Measurements from ENCODE around the gene SNCA.

The SNCA gene

GRCh38 chr4:89715631-89716030 lies 121.3 kb downstream of the SNCA start:
- WGBS (ENCODE audit: insufficient coverage, insufficient read length) = no CpG with 5 or more reads among the region's 1 CpG
- no peak for DNase-seq (ENCODE audit: low read depth, low spot score)
- Histone ChIP-seq H3K9me3 (ENCODE audit: control insufficient read depth, insufficient read depth, low read length) (no peaks in the 10 kb centered on the region), H3K36me3 (ENCODE audit: control insufficient read depth, insufficient read depth, low read length) (no peaks in the 10 kb centered on the region), H3K4me1 (ENCODE audit: control insufficient read depth, insufficient read depth, low read length) (no peaks in the 10 kb centered on the region), H3K4me3 (ENCODE audit: low read length) (no peak overlapping the region), H3K27ac (ENCODE audit: low read length) (no peak overlapping the region), H3K27me3 (ENCODE audit: control insufficient read depth, insufficient read depth, low read length) (no peaks in the 10 kb centered on the region)

DNA sequence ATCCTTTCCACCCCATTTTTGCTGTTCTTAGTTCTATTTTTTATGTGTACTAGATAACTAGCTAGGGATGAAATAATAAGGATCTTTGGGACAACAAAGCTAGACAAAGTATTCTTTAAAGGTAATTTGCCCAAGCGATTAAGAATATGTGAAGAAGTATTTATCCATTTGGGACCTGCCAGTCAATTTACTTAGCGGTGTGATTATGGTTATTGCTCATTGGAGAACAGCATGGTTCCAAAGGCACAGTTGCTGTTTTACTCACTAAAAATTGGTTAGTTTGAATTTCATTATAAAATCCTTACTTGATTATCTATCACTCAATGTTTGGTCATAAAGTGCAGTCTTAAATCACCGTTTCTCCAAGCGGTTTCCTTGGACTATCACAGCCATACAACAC lies 124.1 kb downstream of the SNCA start:
- no peaks in the 10 kb centered on the region for H3K36me3 ChIP-seq (ENCODE audit: control insufficient read depth, insufficient read depth, low read length)
- WGBS (ENCODE audit: insufficient coverage, insufficient read length) = no CpG with 5 or more reads among the region's 4 CpGs
- H3K9me3 ChIP-seq (ENCODE audit: control insufficient read depth, insufficient read depth, low read length) = no peaks in the 10 kb centered on the region
- H3K27ac ChIP-seq (ENCODE audit: low read length) = no peak overlapping the region
- H3K4me1 ChIP-seq (ENCODE audit: control insufficient read depth, insufficient read depth, low read length) = no peaks in the 10 kb centered on the region
- DNase-seq (ENCODE audit: low read depth, low spot score) = no peak
- no peaks in the 10 kb centered on the region for H3K27me3 ChIP-seq (ENCODE audit: control insufficient read depth, insufficient read depth, low read length)
- H3K4me3 ChIP-seq (ENCODE audit: low read length) = no peak overlapping the region

DNA sequence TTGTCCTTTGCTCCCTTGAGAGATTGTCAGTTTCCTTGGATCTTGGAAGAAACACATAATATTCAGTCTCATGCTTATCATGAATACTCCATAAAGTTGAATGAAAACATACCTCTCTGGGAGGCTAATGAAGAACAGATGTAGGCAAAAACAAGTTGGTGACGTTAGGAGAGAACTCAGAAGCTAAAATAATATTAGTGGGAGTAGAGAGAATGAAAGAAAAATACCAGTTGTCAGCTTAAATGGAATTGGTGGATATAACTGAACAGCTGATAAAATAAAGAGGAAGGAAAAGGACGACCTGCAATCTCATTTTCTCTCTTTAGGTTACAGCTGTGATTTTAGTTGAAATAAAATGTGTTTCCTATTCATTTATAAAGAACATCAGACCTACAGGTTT lies 124.8 kb downstream of the SNCA start:
- Histone ChIP-seq H3K4me3 (ENCODE audit: low read length) (no peak overlapping the region), H3K4me1 (ENCODE audit: control insufficient read depth, insufficient read depth, low read length) (no peaks in the 10 kb centered on the region), H3K27ac (ENCODE audit: low read length) (no peak overlapping the region), H3K9me3 (ENCODE audit: control insufficient read depth, insufficient read depth, low read length) (no peaks in the 10 kb centered on the region), H3K36me3 (ENCODE audit: control insufficient read depth, insufficient read depth, low read length) (no peaks in the 10 kb centered on the region), H3K27me3 (ENCODE audit: control insufficient read depth, insufficient read depth, low read length) (no peaks in the 10 kb centered on the region)
- WGBS (ENCODE audit: insufficient coverage, insufficient read length) = no CpG with 5 or more reads among the region's 2 CpGs
- DNase-seq (ENCODE audit: low read depth, low spot score) = no peak

DNA sequence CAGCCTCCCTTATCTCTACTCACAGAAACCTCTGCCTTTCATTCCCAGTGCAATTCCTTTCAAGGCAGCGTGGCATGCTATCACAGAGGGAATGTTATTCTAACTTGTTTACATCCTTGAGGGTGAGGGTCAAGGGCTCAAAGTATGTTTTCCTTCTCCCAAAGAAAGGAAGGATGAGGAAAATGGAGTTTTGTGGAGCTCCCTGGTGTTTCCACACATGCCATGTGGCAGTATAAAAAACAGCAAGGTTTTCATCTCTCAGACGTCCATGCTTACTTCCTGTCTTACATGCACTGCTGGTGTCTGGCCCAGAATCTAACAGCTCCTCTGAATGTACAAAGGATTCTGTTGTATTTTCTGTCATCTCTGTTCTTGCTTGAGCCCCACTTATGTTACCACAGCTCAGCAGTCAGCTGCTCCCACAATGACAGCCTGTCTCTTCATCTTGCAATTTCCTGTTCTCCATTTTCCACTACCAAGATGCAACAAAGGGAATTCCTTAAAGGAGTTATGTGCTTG lies 128.0 kb downstream of the SNCA start:
- H3K4me1 ChIP-seq (ENCODE audit: control insufficient read depth, insufficient read depth, low read length) = no peaks in the 10 kb centered on the region
- no peaks in the 10 kb centered on the region for H3K27me3 ChIP-seq (ENCODE audit: control insufficient read depth, insufficient read depth, low read length)
- H3K36me3 ChIP-seq (ENCODE audit: control insufficient read depth, insufficient read depth, low read length) = no peaks in the 10 kb centered on the region
- no CpG with 5 or more reads among the region's 2 CpGs for WGBS (ENCODE audit: insufficient coverage, insufficient read length)
- no peaks in the 10 kb centered on the region for H3K9me3 ChIP-seq (ENCODE audit: control insufficient read depth, insufficient read depth, low read length)
- H3K4me3 ChIP-seq (ENCODE audit: low read length) = no peak overlapping the region
- DNase-seq (ENCODE audit: low read depth, low spot score) = no peak
- H3K27ac ChIP-seq (ENCODE audit: low read length) = no peak overlapping the region

DNA sequence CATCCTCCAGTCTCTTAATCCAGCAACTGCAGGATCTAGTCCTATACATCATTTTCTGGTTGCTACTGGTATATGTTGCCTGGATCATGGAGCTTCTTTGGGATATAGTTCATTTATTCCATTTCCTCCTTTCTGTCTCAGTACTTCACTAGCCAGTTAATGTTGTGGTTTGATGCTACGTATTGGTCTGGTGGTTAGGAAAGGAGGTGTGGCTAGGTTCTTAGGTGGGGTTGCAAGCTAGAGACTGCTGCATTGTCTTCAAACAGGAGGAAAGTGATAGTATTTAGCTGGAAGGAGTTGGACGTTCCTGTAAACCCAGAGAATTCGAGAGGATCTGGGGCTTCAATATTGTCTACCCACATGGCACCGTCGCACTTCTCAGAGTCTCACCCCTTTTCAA lies 129.5 kb downstream of the SNCA start:
- no peaks in the 10 kb centered on the region for H3K4me1 ChIP-seq (ENCODE audit: control insufficient read depth, insufficient read depth, low read length)
- H3K4me3 ChIP-seq (ENCODE audit: low read length) = no peak overlapping the region
- H3K36me3 ChIP-seq (ENCODE audit: control insufficient read depth, insufficient read depth, low read length) = no peaks in the 10 kb centered on the region
- H3K27me3 ChIP-seq (ENCODE audit: control insufficient read depth, insufficient read depth, low read length) = no peaks in the 10 kb centered on the region
- WGBS (ENCODE audit: insufficient coverage, insufficient read length) = no CpG with 5 or more reads among the region's 5 CpGs
- no peak overlapping the region for H3K27ac ChIP-seq (ENCODE audit: low read length)
- no peak for DNase-seq (ENCODE audit: low read depth, low spot score)
- H3K9me3 ChIP-seq (ENCODE audit: control insufficient read depth, insufficient read depth, low read length) = no peaks in the 10 kb centered on the region

DNA sequence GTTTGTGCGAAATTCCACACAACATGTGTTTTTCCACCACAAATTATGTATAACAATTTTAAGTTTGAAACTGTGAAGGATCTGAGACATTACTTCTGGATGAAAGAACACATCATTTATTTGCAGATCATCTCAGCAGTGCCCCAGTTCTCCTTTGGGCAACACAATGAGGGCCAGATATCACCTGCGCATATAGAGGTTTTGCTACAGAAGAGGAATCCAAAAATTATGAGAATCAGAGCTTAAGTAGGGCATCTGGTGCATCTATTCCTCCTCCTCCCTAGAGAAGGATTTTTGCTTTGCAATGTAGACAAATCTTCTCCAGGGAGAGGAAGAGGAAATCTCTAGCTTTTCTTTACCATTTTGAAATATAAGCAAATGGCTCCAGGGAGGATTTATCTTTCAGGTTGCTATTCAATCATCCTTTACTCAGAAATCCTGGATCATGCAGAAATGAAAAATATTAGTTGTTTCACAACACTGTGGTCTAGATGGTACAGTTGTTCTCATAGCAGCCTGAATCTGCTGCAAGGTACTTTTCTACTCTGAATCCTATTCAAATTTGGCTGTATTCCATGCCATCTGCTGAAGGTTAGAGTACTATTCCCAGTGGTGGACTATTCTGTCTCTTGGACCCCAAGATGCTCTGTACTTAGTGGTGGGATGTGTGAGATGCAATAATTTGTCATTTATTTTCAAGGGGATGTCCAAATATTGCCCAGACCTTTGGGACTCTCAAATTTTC lies 132.1 kb downstream of the SNCA start:
- no peak overlapping the region for H3K4me3 ChIP-seq (ENCODE audit: low read length)
- no peaks in the 10 kb centered on the region for H3K36me3 ChIP-seq (ENCODE audit: control insufficient read depth, insufficient read depth, low read length)
- no peaks in the 10 kb centered on the region for H3K4me1 ChIP-seq (ENCODE audit: control insufficient read depth, insufficient read depth, low read length)
- H3K27ac ChIP-seq (ENCODE audit: low read length) = no peak overlapping the region
- H3K9me3 ChIP-seq (ENCODE audit: control insufficient read depth, insufficient read depth, low read length) = no peaks in the 10 kb centered on the region
- H3K27me3 ChIP-seq (ENCODE audit: control insufficient read depth, insufficient read depth, low read length) = no peaks in the 10 kb centered on the region
- WGBS (ENCODE audit: insufficient coverage, insufficient read length) = no CpG with 5 or more reads among the region's 2 CpGs
- no peak for DNase-seq (ENCODE audit: low read depth, low spot score)

DNA sequence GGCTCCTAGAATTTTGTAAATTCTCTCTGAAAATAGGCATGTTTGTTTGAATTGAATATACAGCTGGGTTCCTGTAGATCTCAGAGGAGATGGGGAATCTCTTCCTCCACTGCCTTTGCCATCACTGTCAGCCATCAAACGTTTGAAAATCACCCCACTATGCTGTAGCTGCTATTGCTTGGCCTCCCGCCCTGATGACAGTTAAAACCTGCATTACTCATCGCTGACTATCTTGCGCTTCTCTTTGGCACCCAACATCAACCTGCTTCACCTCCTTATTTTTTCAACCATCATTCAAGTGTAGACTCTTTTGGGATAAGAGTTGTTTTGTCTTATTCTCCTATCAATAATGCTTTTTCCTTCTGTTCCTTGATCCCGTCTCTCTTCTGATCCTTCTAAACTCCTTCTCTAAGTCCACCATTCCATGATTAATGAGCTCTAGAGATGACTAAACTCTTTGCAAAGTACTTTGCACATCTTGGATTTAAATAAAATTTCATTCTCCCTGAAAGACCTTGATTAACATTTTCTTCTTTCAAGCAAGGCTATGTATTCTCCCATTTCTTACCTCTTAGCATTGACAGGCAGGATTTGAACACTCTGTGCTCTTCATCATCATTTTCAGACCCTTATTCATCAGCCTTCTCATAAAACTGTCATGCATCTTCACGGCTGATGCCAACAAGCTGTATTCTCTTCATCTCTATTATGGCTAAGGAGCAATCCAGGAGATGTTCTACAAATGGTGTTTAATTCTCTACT lies 133.0 kb downstream of the SNCA start:
- no peaks in the 10 kb centered on the region for H3K27me3 ChIP-seq (ENCODE audit: control insufficient read depth, insufficient read depth, low read length)
- DNase-seq (ENCODE audit: low read depth, low spot score) = no peak
- H3K36me3 ChIP-seq (ENCODE audit: control insufficient read depth, insufficient read depth, low read length) = no peaks in the 10 kb centered on the region
- no peaks in the 10 kb centered on the region for H3K4me1 ChIP-seq (ENCODE audit: control insufficient read depth, insufficient read depth, low read length)
- H3K27ac ChIP-seq (ENCODE audit: low read length) = no peak overlapping the region
- no CpG with 5 or more reads among the region's 6 CpGs for WGBS (ENCODE audit: insufficient coverage, insufficient read length)
- no peaks in the 10 kb centered on the region for H3K9me3 ChIP-seq (ENCODE audit: control insufficient read depth, insufficient read depth, low read length)
- H3K4me3 ChIP-seq (ENCODE audit: low read length) = no peak overlapping the region

DNA sequence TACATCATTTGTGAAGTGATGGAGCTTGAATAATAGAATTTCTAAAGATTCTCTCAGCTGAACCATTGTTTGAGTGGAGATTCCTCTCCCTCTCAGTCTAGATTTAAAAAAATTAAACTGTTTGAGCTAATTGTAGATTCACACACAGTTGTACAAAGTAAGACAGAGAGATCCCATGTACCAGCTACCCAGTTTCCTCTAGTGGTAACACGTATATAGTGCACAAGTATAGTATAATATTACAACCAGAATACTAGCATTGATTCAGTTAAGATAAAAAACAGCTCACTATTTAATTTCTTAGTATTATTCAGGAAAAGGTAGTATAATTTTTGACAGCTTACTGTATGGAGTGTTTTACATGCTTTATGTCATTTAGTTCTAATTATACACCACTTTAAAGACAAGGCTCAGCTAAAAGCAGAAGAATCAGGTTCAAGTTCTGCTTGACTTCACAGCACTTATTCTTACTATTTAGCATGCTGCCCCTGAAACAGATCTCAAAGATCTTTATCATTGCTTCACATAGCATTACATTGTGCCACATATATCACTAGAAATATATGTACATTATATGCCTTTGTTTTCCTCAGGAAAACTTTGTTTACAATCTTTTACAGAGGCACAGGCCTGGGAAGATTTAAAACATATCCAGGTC lies 136.1 kb downstream of the SNCA start:
- no peaks in the 10 kb centered on the region for H3K27me3 ChIP-seq (ENCODE audit: control insufficient read depth, insufficient read depth, low read length)
- H3K4me3 ChIP-seq (ENCODE audit: low read length) = no peak overlapping the region
- WGBS (ENCODE audit: insufficient coverage, insufficient read length) = no CpG with 5 or more reads among the region's 1 CpG
- no peaks in the 10 kb centered on the region for H3K4me1 ChIP-seq (ENCODE audit: control insufficient read depth, insufficient read depth, low read length)
- no peak for DNase-seq (ENCODE audit: low read depth, low spot score)
- no peaks in the 10 kb centered on the region for H3K36me3 ChIP-seq (ENCODE audit: control insufficient read depth, insufficient read depth, low read length)
- no peak overlapping the region for H3K27ac ChIP-seq (ENCODE audit: low read length)
- H3K9me3 ChIP-seq (ENCODE audit: control insufficient read depth, insufficient read depth, low read length) = no peaks in the 10 kb centered on the region

DNA sequence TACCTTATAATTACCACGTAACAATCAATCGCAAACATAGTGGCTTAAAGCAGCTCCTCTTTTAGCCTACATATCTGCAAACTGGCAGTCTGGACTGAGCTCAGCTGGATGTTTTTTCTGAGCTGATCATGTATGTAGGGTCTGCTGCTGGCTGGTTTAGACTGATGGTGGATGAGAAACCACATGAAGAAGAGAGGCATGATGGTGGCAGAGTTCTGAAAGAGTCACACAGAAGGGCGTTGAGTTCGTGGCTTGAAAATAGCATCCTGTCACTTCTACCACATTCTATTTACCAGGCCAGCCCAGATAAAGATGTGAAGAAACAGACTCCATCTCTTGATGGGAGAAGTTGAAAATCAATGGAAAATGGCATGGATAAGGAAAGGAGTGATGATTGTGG lies 151.3 kb downstream of the SNCA start:
- Histone ChIP-seq H3K4me1 (ENCODE audit: control insufficient read depth, insufficient read depth, low read length) (no peaks in the 10 kb centered on the region; the same call in 1 of the 2 replicates), H3K9me3 (ENCODE audit: control insufficient read depth, insufficient read depth, low read length) (no peaks in the 10 kb centered on the region), H3K27ac (ENCODE audit: low read length) (no peak overlapping the region), H3K27me3 (ENCODE audit: control insufficient read depth, insufficient read depth, low read length) (no peaks in the 10 kb centered on the region), H3K36me3 (ENCODE audit: control insufficient read depth, insufficient read depth, low read length) (peaks cover 2% of the 10 kb centered on the region; the same call in 1 of the 2 replicates), H3K4me3 (ENCODE audit: low read length) (no peak overlapping the region)
- no peak for DNase-seq (ENCODE audit: low read depth, low spot score)
- 100% methylated on average over 1 of the region's 4 CpGs for WGBS (ENCODE audit: insufficient coverage, insufficient read length)

DNA sequence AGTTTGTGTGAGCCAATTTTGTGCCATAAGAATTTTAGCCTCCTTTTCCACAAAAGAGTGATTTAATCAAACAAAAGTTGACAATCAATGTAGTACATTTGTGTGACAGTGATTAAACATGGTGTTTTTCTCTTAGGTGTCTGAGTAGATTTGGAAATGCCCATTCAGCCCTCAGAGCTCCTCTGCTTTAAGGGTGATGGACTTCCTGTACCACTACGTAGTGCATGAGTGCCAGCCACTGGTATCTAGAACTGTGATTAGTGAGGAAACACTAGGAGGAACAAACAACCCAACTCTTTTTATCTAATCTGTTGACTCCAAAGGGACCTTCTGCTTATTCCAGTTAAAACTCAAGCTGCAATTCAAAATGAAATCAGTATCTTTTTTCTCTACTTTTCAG lies 151.7 kb downstream of the SNCA start:
- H3K27me3 ChIP-seq (ENCODE audit: control insufficient read depth, insufficient read depth, low read length) = no peaks in the 10 kb centered on the region
- no CpG with 5 or more reads among the region's 1 CpG for WGBS (ENCODE audit: insufficient coverage, insufficient read length)
- H3K4me1 ChIP-seq (ENCODE audit: control insufficient read depth, insufficient read depth, low read length) = no peaks in the 10 kb centered on the region; the same call in 1 of the 2 replicates
- H3K36me3 ChIP-seq (ENCODE audit: control insufficient read depth, insufficient read depth, low read length) = peaks cover 2% of the 10 kb centered on the region; the same call in 1 of the 2 replicates
- H3K4me3 ChIP-seq (ENCODE audit: low read length) = no peak overlapping the region
- no peaks in the 10 kb centered on the region for H3K9me3 ChIP-seq (ENCODE audit: control insufficient read depth, insufficient read depth, low read length)
- H3K27ac ChIP-seq (ENCODE audit: low read length) = no peak overlapping the region
- DNase-seq (ENCODE audit: low read depth, low spot score) = no peak

Data from iPS DF 6.9 (cell line).